Heart left ventricle (tissue), 16 donors: ENCODE data around the gene HEPHL1. TPM values are rescaled to one million over a fixed set of nuclear protein-coding genes. Genes with fewer than 3 reads are reported as not detected.

Experiments used
- ATAC-seq, 4 donors: fragments of 200-7000 bp; cut with Tn5 transposase; one replicate each; pipeline ENCODE4 v1.9.1; 2020 to 2022; ENCODE audit warnings: moderate library complexity in 4 of 4, mild to moderate bottlenecking in 3 of 4, moderate number of reproducible peaks in 1 of 4
- DNase-seq, 5 donors: peaks; one replicate each; pipeline ENCODE4 v3.0.0-alpha.2; 2020
- H3K27ac ChIP-seq, 12 donors: fragments of 200-600 bp; sonication (generic) in 4 of 12; one replicate each; pipeline versions ENCODE4 v1.5.0 to v1.8.0; 2016 to 2022; ENCODE audit warnings: mild to moderate bottlenecking in 2 of 12
- H3K27me3 ChIP-seq, 9 donors: fragments of 200-600 bp; sonication (generic) in 2 of 9; one replicate each; pipeline versions ENCODE4 v1.5.1 to v1.8.0; 2016 to 2022; ENCODE audit warnings: mild to moderate bottlenecking in 3 of 9
- H3K36me3 ChIP-seq, 9 donors: fragments of 200-600 bp; sonication (generic) in 2 of 9; one replicate each; pipeline versions ENCODE4 v1.5.0 to v1.8.0; 2018 to 2022; ENCODE audit warnings: mild to moderate bottlenecking in 2 of 9
- H3K4me1 ChIP-seq, 12 donors: fragments of 200-600 bp; sonication (generic) in 4 of 12; one replicate each; pipeline versions ENCODE4 v1.5.0 to v1.8.0; 2016 to 2022; ENCODE audit warnings: mild to moderate bottlenecking in 3 of 12
- H3K4me3 ChIP-seq, 12 donors: fragments of 200-600 bp; sonication (generic) in 4 of 12; one replicate each; pipeline versions ENCODE4 v1.5.0 to v1.8.0; 2017 to 2022; ENCODE audit warnings: mild to moderate bottlenecking in 9 of 12, moderate library complexity in 4 of 12
- H3K9me3 ChIP-seq, 12 donors: fragments of 200-600 bp; sonication (generic) in 4 of 12; one replicate each; pipeline versions ENCODE4 v1.5.0 to v1.8.0; 2016 to 2022; ENCODE audit warnings: mild to moderate bottlenecking in 1 of 12
- POLR2A ChIP-seq, 2 donors: fragments of 450-650 bp; IDR thresholded peaks; one replicate each; pipeline ENCODE4 v1.6.1; 2017; ENCODE audit warnings: antibody characterized with exemption in 2 of 2, mild to moderate bottlenecking in 2 of 2, moderate library complexity in 2 of 2
- WGBS, 4 donors: extraction: QIAGEN DNeasy Blood & Tissue Kit in 2 of 4; methylation state at CpG; one replicate each; pipeline versions ENCODE4 v1.1.5 to v1.1.7; 2013 to 2018; 5-methylcytosine and 5-hydroxymethylcytosine counted together
- intact Hi-C, 10 donors: fragments of 100-400 bp; cut with DNase I; formaldehyde crosslinking; loops; one replicate each; pipeline versions ENCODE4 v1.11.1 to v1.14.2; 2022
- polyA plus RNA-seq, 2 donors: library from polyadenylated mRNA; stranded (reverse); fragments of 200-250 nt; gene quantifications; one replicate each; pipeline ENCODE4 v1.2.3, GENCODE V29; 2013
- total RNA-seq, 9 donors: library from RNA; depleted of rRNA in 2 of 9; stranded (reverse); fragments of >200 nt in 2 of 9; fragmentation: NEBNext Ultra II Directional in 3 of 9; extraction: Animal tissue kit (Norgen Biotek cat#: 25700) in 3 of 9; gene quantifications; one replicate each; pipeline versions ENCODE4 v1.1.0 to v1.2.4, GENCODE V29; 2016 to 2023
- TF ChIP-seq, protein P1 (sequence below), 12 donors: fragments of 200-600 bp; sonication (generic) in 4 of 12; IDR thresholded peaks; one replicate each; pipeline versions ENCODE4 v1.5.0 to v1.8.0; 2018 to 2022; ENCODE audit warnings: antibody characterized with exemption in 12 of 12, mild to moderate bottlenecking in 5 of 12
- donor health status: ischemic (EF 13 %, LVEDD 7.1; RV severe dilation, severe dysfunction).
- donor health status: healthy with polysubstance abuse.
- donor health status: DM: no; HTN: yes; CAD: no.
- donor health status: DM: no; HTN: no; CAD: no.
- donor health status: ischemic (EF 25% LVEDD 6.9; RV normal size, moderate dysfunction).
- donor health status: ischemic (EF 25% LVEDD 5.7; RV mildly dilated, moderate dysfunction).
- donor health status: healthy.
- donor health status: DM: yes; HTN: yes; CAD: no.
- donor health status: ischemic (EF 35%, LVEDD 5.7; RV mildly dilated, moderate dysfunction).
- donor health status: nonischemic (EF 11% LVEDD 7.7; RV severe dilation, severe dysfunction).
- donor health status: DM: yes; HTN: yes; CAD: no.
- donor health status: PGD.
- donor health status: ischemic (EF 29% LVEDD 5.4; RV normal size, mild dysfunction).
- donor health status: nonischemic (EF 23%, LVEDD 6.1; RV moderate dilation, normal function).

The HEPHL1 gene
- total and polyA plus RNA-seq, 11 donors, result 0.07 TPM; not detected in 10

DNA sequence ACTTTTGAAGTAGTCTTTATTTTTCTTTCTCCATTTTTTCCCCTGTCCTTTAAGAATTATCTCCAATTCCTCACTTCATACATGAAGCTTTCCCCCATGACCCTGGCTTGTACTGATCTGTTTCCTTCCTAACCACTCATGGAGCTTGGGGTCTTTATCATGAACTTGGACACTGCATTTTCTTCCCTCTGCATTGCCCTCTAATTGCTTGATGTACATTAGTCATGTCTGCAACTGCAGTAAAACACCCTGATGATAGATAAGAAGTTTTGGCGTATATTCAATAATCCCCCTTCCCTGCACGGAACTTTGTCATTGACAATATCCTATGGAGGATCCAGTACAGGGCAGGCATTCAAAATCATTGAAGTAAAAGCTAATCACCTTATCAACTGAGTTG, 3.4 kb downstream of the HEPHL1 start:
- Histone ChIP-seq H3K4me3 (no peak overlapping the region), H3K9me3 (peaks cover 0 to 16% (median 6%) of the 10 kb centered on the region in 12 donors), H3K36me3 (no peaks in the 10 kb centered on the region), H3K27ac (no peak overlapping the region), H3K27me3 (no peaks in the 10 kb centered on the region), H3K4me1 (peaks cover 0 to 6% (median 0%) of the 10 kb centered on the region in 12 donors)
- TF ChIP-seq POLR2A (IDR thresholded peaks at IDR 0.05), result no peak
- TF ChIP-seq, protein P1, sequence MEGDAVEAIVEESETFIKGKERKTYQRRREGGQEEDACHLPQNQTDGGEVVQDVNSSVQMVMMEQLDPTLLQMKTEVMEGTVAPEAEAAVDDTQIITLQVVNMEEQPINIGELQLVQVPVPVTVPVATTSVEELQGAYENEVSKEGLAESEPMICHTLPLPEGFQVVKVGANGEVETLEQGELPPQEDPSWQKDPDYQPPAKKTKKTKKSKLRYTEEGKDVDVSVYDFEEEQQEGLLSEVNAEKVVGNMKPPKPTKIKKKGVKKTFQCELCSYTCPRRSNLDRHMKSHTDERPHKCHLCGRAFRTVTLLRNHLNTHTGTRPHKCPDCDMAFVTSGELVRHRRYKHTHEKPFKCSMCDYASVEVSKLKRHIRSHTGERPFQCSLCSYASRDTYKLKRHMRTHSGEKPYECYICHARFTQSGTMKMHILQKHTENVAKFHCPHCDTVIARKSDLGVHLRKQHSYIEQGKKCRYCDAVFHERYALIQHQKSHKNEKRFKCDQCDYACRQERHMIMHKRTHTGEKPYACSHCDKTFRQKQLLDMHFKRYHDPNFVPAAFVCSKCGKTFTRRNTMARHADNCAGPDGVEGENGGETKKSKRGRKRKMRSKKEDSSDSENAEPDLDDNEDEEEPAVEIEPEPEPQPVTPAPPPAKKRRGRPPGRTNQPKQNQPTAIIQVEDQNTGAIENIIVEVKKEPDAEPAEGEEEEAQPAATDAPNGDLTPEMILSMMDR (IDR thresholded peaks at IDR 0.05), result no peak
- 45 to 64% (median 60%) methylated on average over 2 of the region's 2 CpGs for WGBS, 4 donors
- no peak for ATAC-seq
- intact Hi-C loops, result no loop called here
- no peak for DNase-seq

DNA sequence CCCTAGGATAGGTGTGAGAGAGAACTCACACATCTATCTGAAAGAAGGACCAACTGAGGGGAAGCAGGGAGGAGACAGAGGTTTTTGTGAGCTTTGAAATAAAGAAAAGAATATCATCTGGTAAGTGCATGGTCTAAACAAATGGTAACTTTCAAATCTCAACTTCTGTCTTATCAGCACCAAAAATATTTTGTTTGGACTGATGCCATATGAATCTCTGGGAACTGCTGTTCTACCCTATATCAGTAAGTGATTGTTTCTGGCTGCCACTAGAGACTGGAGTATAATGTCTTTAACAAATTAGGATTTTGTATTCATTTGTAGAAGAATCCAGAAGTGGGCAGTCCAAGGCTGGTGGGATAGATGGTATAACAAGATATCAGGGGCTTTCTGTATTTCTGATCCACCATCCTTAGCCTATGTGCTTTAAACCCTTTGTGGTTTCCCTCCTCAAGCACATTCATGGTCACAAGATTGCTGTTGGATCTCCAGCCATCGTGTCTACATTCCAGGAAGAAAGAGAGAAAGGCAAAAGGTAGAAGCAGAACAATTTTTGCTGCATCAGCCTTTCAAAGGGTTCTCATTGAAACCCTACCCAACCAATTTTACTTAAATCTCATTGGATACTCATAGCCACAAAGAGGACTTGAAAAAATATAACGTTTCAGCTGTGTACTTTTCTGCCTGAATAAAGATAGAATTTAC, 4.7 kb downstream of the HEPHL1 start:
- 45 to 81% (median 65%) methylated on average over 2 of the region's 2 CpGs for WGBS, 4 donors
- ATAC-seq (no peak), DNase-seq (no peak)
- TF ChIP-seq, protein P1 (IDR thresholded peaks at IDR 0.05), result no peak
- TF ChIP-seq POLR2A (IDR thresholded peaks at IDR 0.05), result no peak
- Histone ChIP-seq H3K27ac (no peak overlapping the region), H3K36me3 (no peaks in the 10 kb centered on the region), H3K27me3 (no peaks in the 10 kb centered on the region), H3K4me1 (peaks cover 0 to 6% (median 0%) of the 10 kb centered on the region in 12 donors), H3K4me3 (no peak overlapping the region), H3K9me3 (peaks cover 0 to 16% (median 6%) of the 10 kb centered on the region in 12 donors)
- intact Hi-C loops, result no loop called here

DNA sequence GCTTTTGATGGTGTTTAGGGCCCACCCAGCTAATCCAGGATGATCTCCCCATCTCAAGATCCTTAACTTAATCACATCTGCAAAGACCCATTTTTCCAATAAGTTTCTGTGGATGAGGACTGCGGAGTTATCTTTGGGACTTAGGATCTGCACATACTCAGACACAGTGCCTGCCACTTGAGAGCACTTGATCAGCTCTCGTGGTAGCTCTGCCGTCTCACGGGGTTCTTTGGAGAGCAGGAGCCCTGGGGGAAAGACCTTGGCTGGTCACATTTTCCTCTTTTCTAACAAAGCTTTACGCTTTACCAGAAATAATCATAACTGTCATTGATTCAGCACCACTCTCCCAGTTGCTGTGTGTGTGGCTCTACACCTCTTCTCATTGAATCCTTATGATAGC, 6.1 kb downstream of the HEPHL1 start:
- H3K36me3 ChIP-seq, result no peaks in the 10 kb centered on the region
- peaks cover 0 to 6% (median 0%) of the 10 kb centered on the region in 12 donors for H3K4me1 ChIP-seq
- DNase-seq, result no peak
- no peak overlapping the region for H3K27ac ChIP-seq
- H3K27me3 ChIP-seq, result no peaks in the 10 kb centered on the region
- peaks cover 0 to 16% (median 6%) of the 10 kb centered on the region in 12 donors for H3K9me3 ChIP-seq
- no peak for ATAC-seq
- H3K4me3 ChIP-seq, result no peak overlapping the region
- intact Hi-C loops, result no loop called here
- TF ChIP-seq, protein P1 (IDR thresholded peaks at IDR 0.05), result no peak
- no peak for TF ChIP-seq POLR2A (IDR thresholded peaks at IDR 0.05)
- WGBS, 4 donors, result 59 to 79% (median 72%) methylated on average over 5 of the region's 5 CpGs

DNA sequence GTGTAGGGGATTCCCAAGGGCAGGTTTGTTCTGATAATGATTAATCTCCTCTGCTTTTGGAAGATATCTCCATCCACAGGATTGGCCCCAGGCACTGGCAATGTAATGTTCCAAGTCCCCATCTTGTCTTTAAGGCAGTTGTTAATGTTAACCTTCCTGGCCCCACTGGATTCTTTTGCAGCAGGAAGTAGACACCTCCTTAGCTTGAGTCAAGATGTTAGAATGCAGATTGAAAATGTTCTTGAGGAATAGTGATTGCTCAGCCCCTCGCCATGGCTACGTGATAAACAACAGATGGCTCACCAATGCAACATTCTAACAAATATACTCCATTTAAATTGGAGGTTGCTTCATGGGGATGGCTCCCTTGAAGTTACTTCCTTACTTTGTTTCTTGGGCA, 7.3 kb downstream of the HEPHL1 start:
- H3K4me3 ChIP-seq, result no peak overlapping the region
- H3K27ac ChIP-seq, result no peak overlapping the region
- TF ChIP-seq, protein P1 (IDR thresholded peaks at IDR 0.05), result no peak
- TF ChIP-seq POLR2A (IDR thresholded peaks at IDR 0.05), result no peak
- intact Hi-C loops, result no loop called here
- DNase-seq (no peak), ATAC-seq (no peak)
- peaks cover 0 to 9% (median 0%) of the 10 kb centered on the region in 12 donors for H3K4me1 ChIP-seq
- peaks cover 0 to 16% (median 6%) of the 10 kb centered on the region in 12 donors for H3K9me3 ChIP-seq
- H3K27me3 ChIP-seq, result no peaks in the 10 kb centered on the region
- WGBS, 4 donors, result 62 to 74% (median 67%) methylated on average over 2 of the region's 2 CpGs
- no peaks in the 10 kb centered on the region for H3K36me3 ChIP-seq
